Measurements from ENCODE around the gene CSH1.

Gene CSH1

DNA sequence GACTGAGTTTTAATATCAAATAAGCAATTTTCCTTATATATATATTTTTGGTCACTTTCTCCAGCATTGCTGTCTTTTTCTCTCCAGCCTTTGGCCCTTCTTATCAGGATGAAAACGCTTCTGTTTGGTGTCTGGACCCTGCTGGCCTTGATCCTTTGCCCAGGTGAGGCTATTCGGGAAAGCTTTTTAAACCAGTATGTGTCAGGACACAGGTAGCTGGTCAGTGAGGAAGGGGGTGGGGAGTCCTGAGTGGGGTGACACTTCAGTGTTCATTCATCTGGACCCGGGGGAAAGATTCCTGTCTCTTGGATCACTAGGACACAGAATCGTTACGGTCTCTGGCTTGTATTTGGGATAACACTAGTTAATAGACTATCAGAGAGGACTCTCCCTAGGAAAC lies 41.7 kb downstream of the CSH1 start:
- Histone ChIP-seq H3K36me3 (ENCODE audit: control insufficient read depth in 2 of 2, insufficient read depth in 1 of 2, low read length in 2 of 2) (no peaks in the 10 kb centered on the region), H3K4me1 (ENCODE audit: control insufficient read depth, insufficient read depth, low read length) (no peaks in the 10 kb centered on the region), H3K9me3 (ENCODE audit: control insufficient read depth, insufficient read depth, low read depth, low read length) (no peaks in the 10 kb centered on the region), H3K4me3 (ENCODE audit: low read depth, low read length) (no peak overlapping the region), H3K27ac (ENCODE audit: extremely low read depth, low read depth, low read length) (no peak overlapping the region)
- POLR2A ChIA-PET, result no interaction called here
- CTCF ChIA-PET, result interaction anchor here (0.7 to 3.2 kb wide), 6 partner anchors 9 to 16 kb away, joined by 3 to 25 read pairs (median 4); no protein-coding TSS in a partner anchor
- TF ChIP-seq ZBTB26 (tag by site-specific recombination; optimal IDR thresholded peaks at IDR 0.05) (no peak), ZBTB8A (tag by site-specific recombination; IDR thresholded peaks at IDR 0.05) (no peak), ZNF596 (tag by site-specific recombination; IDR thresholded peaks at IDR 0.05) (no peak), ZSCAN18 (tag by site-specific recombination; IDR thresholded peaks at IDR 0.05) (no peak), ZNF132 (tag by site-specific recombination; IDR thresholded peaks at IDR 0.05; ENCODE audit: borderline replicate concordance) (no peak), SP3 (tag by site-specific recombination; IDR thresholded peaks at IDR 0.05) (no peak), ZNF555 (tag by site-specific recombination; conservative IDR thresholded peaks at IDR 0.05) (no peak), FEZF1 (tag by site-specific recombination; IDR thresholded peaks at IDR 0.05) (no peak)
- TF ChIP-seq, protein P1, sequence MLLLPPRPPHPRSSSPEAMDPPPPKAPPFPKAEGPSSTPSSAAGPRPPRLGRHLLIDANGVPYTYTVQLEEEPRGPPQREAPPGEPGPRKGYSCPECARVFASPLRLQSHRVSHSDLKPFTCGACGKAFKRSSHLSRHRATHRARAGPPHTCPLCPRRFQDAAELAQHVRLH (tag by site-specific recombination; IDR thresholded peaks at IDR 0.05), result no peak

DNA sequence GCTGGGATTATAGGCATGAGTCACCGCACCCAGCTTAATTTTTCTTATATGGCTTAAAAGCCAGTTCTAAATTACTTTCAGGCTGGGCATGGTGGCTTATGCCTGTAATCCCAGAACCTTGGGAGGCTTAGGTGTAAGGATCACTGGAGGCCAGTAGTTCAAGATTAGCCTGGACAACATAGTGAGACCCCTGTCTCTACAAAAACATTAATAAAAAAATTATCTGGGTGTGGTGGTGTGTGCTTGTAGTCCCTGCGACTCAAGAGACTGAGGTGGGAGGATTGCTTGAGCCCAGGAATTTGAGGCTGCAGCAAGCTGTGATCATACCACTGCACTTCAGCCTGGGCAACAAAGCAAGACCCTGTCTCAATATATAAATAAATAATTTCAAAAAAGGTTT lies 43.1 kb downstream of the CSH1 start:
- Histone ChIP-seq H3K4me3 (ENCODE audit: low read depth, low read length) (no peak overlapping the region), H3K9me3 (ENCODE audit: control insufficient read depth, insufficient read depth, low read depth, low read length) (no peaks in the 10 kb centered on the region), H3K4me1 (ENCODE audit: control insufficient read depth, insufficient read depth, low read length) (no peaks in the 10 kb centered on the region), H3K27ac (ENCODE audit: extremely low read depth, low read depth, low read length) (no peak overlapping the region), H3K36me3 (ENCODE audit: control insufficient read depth in 2 of 2, insufficient read depth in 1 of 2, low read length in 2 of 2) (no peaks in the 10 kb centered on the region)
- no peak for TF ChIP-seq ZBTB17 (tag by site-specific recombination; IDR thresholded peaks at IDR 0.05)
- no peak for TF ChIP-seq ZNF148 (tag by site-specific recombination; IDR thresholded peaks at IDR 0.05; ENCODE audit: borderline replicate concordance)
- TF ChIP-seq ZNF121 (tag by site-specific recombination; IDR thresholded peaks at IDR 0.05), result peak; percentile 94
- ChIA-PET CTCF (interaction anchor here (0.9 to 1.8 kb wide), 3 partner anchors 13 to 428 kb away, joined by 3 to 5 read pairs (median 3); no protein-coding TSS in a partner anchor), POLR2A (no interaction called here)

GRCh38 chr17:63850401-63850800 lies 46.0 kb downstream of the CSH1 start:
- TF ChIP-seq ZBTB1 (tag by site-specific recombination; IDR thresholded peaks at IDR 0.05) (no peak), ZNF843 (tag by site-specific recombination; IDR thresholded peaks at IDR 0.05) (no peak), PRDM4 (tag by site-specific recombination; IDR thresholded peaks at IDR 0.05) (0 out of 2 replicates have a peak, but pooled peaks have one; percentile 16), ZNF366 (tag by site-specific recombination; conservative IDR thresholded peaks at IDR 0.05) (peak; percentile 64)
- POLR2A ChIA-PET, result no interaction called here
- Histone ChIP-seq H3K27ac (ENCODE audit: extremely low read depth, low read depth, low read length) (no peak overlapping the region), H3K4me3 (ENCODE audit: low read depth, low read length) (no peak overlapping the region), H3K36me3 (ENCODE audit: control insufficient read depth in 2 of 2, insufficient read depth in 1 of 2, low read length in 2 of 2) (no peaks in the 10 kb centered on the region), H3K9me3 (ENCODE audit: control insufficient read depth, insufficient read depth, low read depth, low read length) (no peaks in the 10 kb centered on the region), H3K4me1 (ENCODE audit: control insufficient read depth, insufficient read depth, low read length) (no peaks in the 10 kb centered on the region)
- CTCF ChIA-PET, result interaction anchor here (0.6 to 9.5 kb wide), 2 partner anchors 16 to 1348 kb away, joined by 4 to 62 read pairs; no protein-coding TSS in a partner anchor

Data from HEK293 (cell line).